ENCODE measurements around the gene TEX2. TPM values are rescaled to one million over a fixed set of nuclear protein-coding genes. Genes with fewer than 3 reads are reported as not detected.

Gene TEX2
- 37.4 and 37.7 TPM in 2 replicates for total RNA-seq
- polyA plus RNA-seq = 22.1 and 27.9 TPM in 2 replicates

- H2AFZ ChIP-seq = peak within 1 kb of the TSS; percentile 100
- H3K4me1 ChIP-seq (ENCODE audit: insufficient read depth) = peaks cover 26% of the 10 kb centered on the region
- H3K79me2 ChIP-seq = peaks cover 39% of the 10 kb centered on the region
- peak; percentile 96 for DNase-seq (ENCODE audit: low spot score)
- no peaks in the 10 kb centered on the region for H3K27me3 ChIP-seq
- peak within 1 kb of the TSS; percentile 93 for H3K4me2 ChIP-seq
- peaks cover 6% of the 10 kb centered on the region for H4K20me1 ChIP-seq (ENCODE audit: insufficient read depth, poor library complexity, severe bottlenecking)
- TF ChIP-seq EZH2 (IDR thresholded peaks at IDR 0.05; ENCODE audit: borderline replicate concordance) = no peak
- TF ChIP-seq CTCF (IDR thresholded peaks at IDR 0.05; ENCODE audit: poor library complexity) = no peak
- no peak for TF ChIP-seq EZH2phosphoT487 (IDR thresholded peaks at IDR 0.05; ENCODE audit: low read depth, severe bottlenecking, unreplicated experiment)
- under 1% methylated on average over 28 of the region's 69 CpGs for WGBS (ENCODE audit: low lambda C conversion rate, missing lambda C conversion rate)
- H3K9me2 ChIP-seq (replicated peaks; ENCODE audit: insufficient read depth) = no peaks in the 10 kb centered on the region
- H3K27ac ChIP-seq = peak within 1 kb of the TSS; percentile 95
- no peaks in the 10 kb centered on the region for H3K36me3 ChIP-seq (replicated peaks; ENCODE audit: insufficient read depth, low read depth)
- H3K9me3 ChIP-seq (ENCODE audit: low read depth) = no peaks in the 10 kb centered on the region
- peak within 1 kb of the TSS; percentile 95 for H3K4me3 ChIP-seq
These were observed at the start of gene TEX2 for GRCh38 chr17:64263000-64263766. TEX2 (minus strand) TSS chr17:64263260; CDS start chr17:64214217, 49,043 bp downstream.

- H3K27me3 ChIP-seq = no peaks in the 10 kb centered on the region
- H3K4me2 ChIP-seq = no peak overlapping the region
- no peak for DNase-seq (ENCODE audit: low spot score)
- H3K27ac ChIP-seq = no peak overlapping the region
- H3K4me3 ChIP-seq = no peak overlapping the region
- WGBS (ENCODE audit: low lambda C conversion rate, missing lambda C conversion rate) = 75% methylated on average over 4 of the region's 4 CpGs
- H3K36me3 ChIP-seq (replicated peaks; ENCODE audit: insufficient read depth, low read depth) = no peaks in the 10 kb centered on the region
- no peaks in the 10 kb centered on the region for H3K79me2 ChIP-seq
- no peaks in the 10 kb centered on the region for H3K9me3 ChIP-seq (ENCODE audit: low read depth)
- no peaks in the 10 kb centered on the region for H4K20me1 ChIP-seq (ENCODE audit: insufficient read depth, poor library complexity, severe bottlenecking)
- TF ChIP-seq EZH2 (IDR thresholded peaks at IDR 0.05; ENCODE audit: borderline replicate concordance) = no peak
- no peak for TF ChIP-seq CTCF (IDR thresholded peaks at IDR 0.05; ENCODE audit: poor library complexity)
- TF ChIP-seq EZH2phosphoT487 (IDR thresholded peaks at IDR 0.05; ENCODE audit: low read depth, severe bottlenecking, unreplicated experiment) = no peak
- no peak overlapping the region for H2AFZ ChIP-seq
- no peaks in the 10 kb centered on the region for H3K4me1 ChIP-seq (ENCODE audit: insufficient read depth)
- H3K9me2 ChIP-seq (replicated peaks; ENCODE audit: insufficient read depth) = no peaks in the 10 kb centered on the region
These were observed 46.6 kb upstream of the TEX2 start for GRCh38 chr17:64309710-64310109.

GRCh38 chr17:64309021-64309420 lies 46.0 kb upstream of the TEX2 start:
- H3K79me2 ChIP-seq = no peaks in the 10 kb centered on the region
- H3K36me3 ChIP-seq (replicated peaks; ENCODE audit: insufficient read depth, low read depth) = no peaks in the 10 kb centered on the region
- TF ChIP-seq EZH2 (IDR thresholded peaks at IDR 0.05; ENCODE audit: borderline replicate concordance) = no peak
- no peak for TF ChIP-seq EZH2phosphoT487 (IDR thresholded peaks at IDR 0.05; ENCODE audit: low read depth, severe bottlenecking, unreplicated experiment)
- TF ChIP-seq CTCF (IDR thresholded peaks at IDR 0.05; ENCODE audit: poor library complexity) = no peak
- H3K9me3 ChIP-seq (ENCODE audit: low read depth) = no peaks in the 10 kb centered on the region
- DNase-seq (ENCODE audit: low spot score) = no peak
- peaks cover 3% of the 10 kb centered on the region for H3K4me1 ChIP-seq (ENCODE audit: insufficient read depth)
- H3K27ac ChIP-seq = no peak overlapping the region
- no peaks in the 10 kb centered on the region for H3K9me2 ChIP-seq (replicated peaks; ENCODE audit: insufficient read depth)
- WGBS (ENCODE audit: low lambda C conversion rate, missing lambda C conversion rate) = 72% methylated on average over 2 of the region's 2 CpGs
- no peak overlapping the region for H3K4me2 ChIP-seq
- no peak overlapping the region for H3K4me3 ChIP-seq
- H2AFZ ChIP-seq = no peak overlapping the region
- H3K27me3 ChIP-seq = no peaks in the 10 kb centered on the region
- no peaks in the 10 kb centered on the region for H4K20me1 ChIP-seq (ENCODE audit: insufficient read depth, poor library complexity, severe bottlenecking)
